Mesenchymal stem cell (in vitro differentiated cells and primary cell): ENCODE measurements around the gene IL1A.

Experiments
- DNase-seq: peaks from one replicate; pipeline ENCODE4 v3.0.0-alpha.2; 2013
- H2AFZ ChIP-seq: one replicate; pipeline ENCODE4 v1.6.1; 2013; ENCODE audit warnings: low read depth, mild to moderate bottlenecking, control low read depth, inconsistent platforms, low read length, moderate library complexity
- H2AK5ac ChIP-seq: 2 replicates; pipeline ENCODE4 v1.6.1; 2013; ENCODE audit warnings: low read length, moderate library complexity, mild to moderate bottlenecking, inconsistent platforms; ENCODE audit not compliant: severe bottlenecking
- H2BK120ac ChIP-seq: one replicate; pipeline ENCODE4 v1.6.1; 2013; ENCODE audit warnings: low read depth, mild to moderate bottlenecking, inconsistent platforms, low read length, moderate library complexity
- H2BK12ac ChIP-seq, 2 experiments: one replicate each; pipeline ENCODE4 v1.6.1; 2013; ENCODE audit warnings: inconsistent platforms in 2 of 2, low read length in 2 of 2, mild to moderate bottlenecking in 2 of 2, moderate library complexity in 2 of 2, control low read depth in 1 of 2
- H2BK15ac ChIP-seq: one replicate; pipeline ENCODE4 v1.6.1; 2013; ENCODE audit warnings: mild to moderate bottlenecking, low read depth, inconsistent platforms; ENCODE audit not compliant: poor library complexity, severe bottlenecking
- H2BK5ac ChIP-seq: 2 replicates; pipeline ENCODE4 v1.6.1; 2013; ENCODE audit warnings: low read depth, mild to moderate bottlenecking, low read length, control low read depth, inconsistent platforms; ENCODE audit not compliant: poor library complexity, severe bottlenecking
- H3K14ac ChIP-seq, 2 experiments: one replicate each; pipeline ENCODE4 v1.6.1; 2013; ENCODE audit warnings: inconsistent platforms in 2 of 2, low read length in 2 of 2, control low read depth in 1 of 2, mild to moderate bottlenecking in 1 of 2, moderate library complexity in 1 of 2
- H3K18ac ChIP-seq, 2 experiments: one replicate each; pipeline ENCODE4 v1.6.1; 2013; ENCODE audit warnings: inconsistent platforms in 2 of 2, low read length in 2 of 2, control low read depth in 1 of 2, low read depth in 1 of 2, mild to moderate bottlenecking in 1 of 2
- H3K23ac ChIP-seq, 2 experiments: one replicate each; pipeline ENCODE4 v1.6.1; 2013; ENCODE audit warnings: inconsistent platforms in 2 of 2, low read length in 2 of 2, mild to moderate bottlenecking in 2 of 2, moderate library complexity in 2 of 2, control low read depth in 1 of 2
- H3K27ac ChIP-seq: 2 replicates; pipeline ENCODE4 v1.5.1; 2013; ENCODE audit warnings: mild to moderate bottlenecking, moderate library complexity, low read length, control low read depth, inconsistent platforms; ENCODE audit not compliant: poor library complexity, severe bottlenecking
- H3K27me3 ChIP-seq, 2 experiments: 2 replicates each; pipeline versions ENCODE4 v1.6.1 to v1.7.0; 2013; ENCODE audit warnings: low read length in 2 of 2, mild to moderate bottlenecking in 2 of 2, moderate library complexity in 2 of 2, control low read depth in 1 of 2, inconsistent platforms in 1 of 2; ENCODE audit not compliant: control insufficient read depth in 1 of 2, insufficient read depth in 1 of 2
- H3K36me3 ChIP-seq, 2 experiments: 2 replicates each; pipeline versions ENCODE4 v1.6.1 to v1.7.0; 2013; ENCODE audit warnings: low read length in 2 of 2, control low read depth in 1 of 2, inconsistent platforms in 1 of 2, low read depth in 1 of 2, mild to moderate bottlenecking in 1 of 2; ENCODE audit not compliant: insufficient read depth in 2 of 2, control insufficient read depth in 1 of 2
- H3K4ac ChIP-seq, 2 experiments: one replicate each; pipeline ENCODE4 v1.6.1; 2013; ENCODE audit warnings: inconsistent platforms in 2 of 2, low read length in 2 of 2, mild to moderate bottlenecking in 2 of 2, moderate library complexity in 2 of 2, control low read depth in 1 of 2, low read depth in 1 of 2
- H3K4me1 ChIP-seq: 2 replicates; pipeline ENCODE4 v1.6.1; 2013; ENCODE audit warnings: low read depth, low read length, control low read depth; ENCODE audit not compliant: control insufficient read depth, insufficient read depth
- H3K4me2 ChIP-seq: 2 replicates; pipeline ENCODE4 v1.6.1; 2013; ENCODE audit warnings: low read length, mild to moderate bottlenecking, inconsistent platforms; ENCODE audit not compliant: poor library complexity, severe bottlenecking
- H3K4me3 ChIP-seq, 2 experiments: 2 replicates each; pipeline versions ENCODE4 v1.5.1 to v1.7.0; 2013; ENCODE audit warnings: low read length in 2 of 2, mild to moderate bottlenecking in 2 of 2, control low read depth in 1 of 2, low read depth in 1 of 2; ENCODE audit not compliant: insufficient read depth in 1 of 2
- H3K79me1 ChIP-seq: replicated peaks from 2 replicates; pipeline ENCODE4 v1.6.1; 2013; ENCODE audit warnings: mild to moderate bottlenecking, control low read depth, low read length, inconsistent platforms; ENCODE audit not compliant: poor library complexity, severe bottlenecking
- H3K9ac ChIP-seq: 2 replicates; pipeline ENCODE4 v1.7.0; 2013; ENCODE audit warnings: mild to moderate bottlenecking, low read length, moderate library complexity
- H3K9me3 ChIP-seq: 2 replicates; pipeline ENCODE4 v1.7.0; 2013; ENCODE audit warnings: mild to moderate bottlenecking, low read length; ENCODE audit not compliant: control insufficient read depth
- H4K8ac ChIP-seq: one replicate; pipeline ENCODE4 v1.6.1; 2013; ENCODE audit warnings: inconsistent platforms, mild to moderate bottlenecking, low read length, moderate library complexity
- H4K91ac ChIP-seq: one replicate; pipeline ENCODE4 v1.6.1; 2013; ENCODE audit warnings: mild to moderate bottlenecking, low read length, inconsistent platforms
- WGBS: methylation state at CpG from one replicate; pipeline ENCODE4 v1.1.7; 2013; ENCODE audit warnings: mixed read lengths; 5-methylcytosine and 5-hydroxymethylcytosine counted together

IL1A gene

GRCh38 chr2:112755444-112755843, 28.8 kb downstream of the IL1A start:
- no peak overlapping the region for H3K4me2 ChIP-seq
- H4K8ac ChIP-seq = no peak overlapping the region

GRCh38 chr2:112754564-112754963, 29.7 kb downstream of the IL1A start:
- H3K4me3 ChIP-seq = no peak overlapping the region
- H3K79me1 ChIP-seq = peaks cover 29% of the 10 kb centered on the region
- H3K4ac ChIP-seq = no peak overlapping the region
- H3K4me1 ChIP-seq = peaks cover 4% of the 10 kb centered on the region
- H3K9ac ChIP-seq = no peak overlapping the region
- no peak overlapping the region for H2AFZ ChIP-seq
- no peak overlapping the region for H2BK12ac ChIP-seq
- no peak overlapping the region for H4K91ac ChIP-seq
- 98% methylated on average over 1 of the region's 1 CpG for WGBS
- no peak overlapping the region for H3K27ac ChIP-seq
- H3K14ac ChIP-seq = no peak overlapping the region
- H2BK120ac ChIP-seq = no peak overlapping the region
- no peak overlapping the region for H4K8ac ChIP-seq
- no peaks in the 10 kb centered on the region for H3K9me3 ChIP-seq
- no peak overlapping the region for H2BK5ac ChIP-seq
- no peaks in the 10 kb centered on the region for H3K27me3 ChIP-seq
- DNase-seq = no peak
- H3K18ac ChIP-seq = no peak overlapping the region
- H2BK15ac ChIP-seq = no peak overlapping the region
- H2AK5ac ChIP-seq = no peak overlapping the region
- no peak overlapping the region for H3K23ac ChIP-seq
- H3K4me2 ChIP-seq = no peak overlapping the region
- H3K36me3 ChIP-seq = peaks cover 0 to 10% of the 10 kb centered on the region in 2 experiments

More at GRCh38 chr2:112755444-112755843, 28.8 kb downstream of the IL1A start:
- Histone ChIP-seq H3K4me1 (no peaks in the 10 kb centered on the region), H3K23ac (no peak overlapping the region), H3K18ac (no peak overlapping the region), H3K27me3 (no peaks in the 10 kb centered on the region), H3K9ac (no peak overlapping the region), H3K79me1 (peaks cover 23% of the 10 kb centered on the region), H3K14ac (no peak overlapping the region), H4K91ac (no peak overlapping the region), H2BK120ac (no peak overlapping the region), H3K4ac (no peak overlapping the region), H2AFZ (no peak overlapping the region), H2AK5ac (no peak overlapping the region), H3K4me3 (no peak overlapping the region), H2BK15ac (no peak overlapping the region), H2BK5ac (no peak overlapping the region), H3K9me3 (no peaks in the 10 kb centered on the region), H3K27ac (no peak overlapping the region), H3K36me3 (peaks cover 0 to 10% of the 10 kb centered on the region in 2 experiments), H2BK12ac (no peak overlapping the region)
- DNase-seq = no peak
- WGBS = 93% methylated on average over 3 of the region's 4 CpGs

DNA sequence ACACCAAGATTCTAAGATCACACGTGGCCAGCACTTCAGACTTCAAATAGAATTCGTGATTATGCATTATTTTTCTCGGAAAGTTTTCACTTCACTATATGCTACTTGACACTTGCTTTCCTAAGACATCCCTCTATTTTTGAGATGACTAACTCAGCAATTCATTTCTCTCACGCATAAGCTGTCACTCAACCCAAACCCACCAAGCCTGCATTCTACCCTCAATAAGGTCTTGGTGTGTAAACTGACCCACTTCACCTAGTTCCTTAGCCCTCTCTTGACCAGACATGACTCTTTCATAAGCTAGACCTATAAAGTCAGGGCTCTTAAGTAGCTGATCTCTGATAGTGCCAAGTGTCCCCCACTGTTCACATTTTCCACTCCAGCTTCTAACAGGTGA, 31.6 kb downstream of the IL1A start:
- Histone ChIP-seq H3K79me1 (peaks cover 28% of the 10 kb centered on the region), H2BK5ac (no peak overlapping the region), H3K36me3 (peaks cover 0 to 10% of the 10 kb centered on the region in 2 experiments), H3K9ac (no peak overlapping the region), H2BK12ac (peak overlapping the region in 1 of 2 experiments; percentile 40), H3K27me3 (no peaks in the 10 kb centered on the region), H2AFZ (no peak overlapping the region), H3K27ac (no peak overlapping the region), H3K9me3 (no peaks in the 10 kb centered on the region), H2BK15ac (no peak overlapping the region), H4K8ac (no peak overlapping the region), H3K4me3 (no peak overlapping the region), H4K91ac (no peak overlapping the region), H3K18ac (no peak overlapping the region), H3K23ac (no peak overlapping the region), H3K14ac (no peak overlapping the region), H3K4me2 (no peak overlapping the region), H2BK120ac (no peak overlapping the region), H3K4me1 (peaks cover 4% of the 10 kb centered on the region), H3K4ac (no peak overlapping the region), H2AK5ac (no peak overlapping the region)
- WGBS = 96% methylated on average over 4 of the region's 4 CpGs
- no peak for DNase-seq

DNA sequence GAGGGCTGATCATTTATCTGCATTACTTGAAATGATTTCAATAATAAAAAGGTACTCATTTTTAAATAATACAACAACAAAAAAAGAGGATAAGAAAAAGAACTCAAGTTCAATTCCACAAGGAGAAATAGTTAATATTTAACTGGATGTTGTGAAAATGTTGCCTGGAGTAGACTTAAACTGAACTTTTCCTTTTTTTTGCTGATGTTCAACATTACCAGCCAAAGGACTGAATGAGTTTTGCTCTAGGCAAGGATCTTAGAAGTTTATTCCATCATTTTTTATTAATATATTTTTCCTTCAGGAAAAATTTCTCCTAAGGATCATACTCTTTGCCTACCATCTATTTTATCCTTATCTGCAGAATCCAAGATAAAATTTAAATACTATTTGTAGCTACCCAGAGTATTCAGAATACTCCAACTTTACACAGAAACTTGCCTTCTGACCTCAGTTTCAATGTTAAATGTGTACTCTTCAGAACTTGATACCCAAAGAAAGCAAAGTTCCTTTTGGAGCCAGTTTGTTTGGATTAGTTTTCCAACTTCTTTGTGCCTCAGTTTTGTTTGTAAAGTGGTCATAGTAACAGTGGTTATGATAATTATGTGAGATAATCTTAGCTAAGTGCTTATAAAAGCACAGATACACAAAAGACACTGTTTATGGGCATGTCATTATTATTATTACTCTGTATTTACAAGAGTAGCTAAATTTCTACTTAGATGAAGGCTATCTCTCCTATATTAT, 32.7 kb downstream of the IL1A start:
- no peaks in the 10 kb centered on the region for H3K9me3 ChIP-seq
- no peak overlapping the region for H2BK120ac ChIP-seq
- H4K91ac ChIP-seq = no peak overlapping the region
- H3K23ac ChIP-seq = no peak overlapping the region
- no peak overlapping the region for H2AFZ ChIP-seq
- H3K9ac ChIP-seq = peak overlapping the region; percentile 19
- no peak overlapping the region for H3K4me2 ChIP-seq
- no peak overlapping the region for H2BK5ac ChIP-seq
- H3K4me3 ChIP-seq = no peak overlapping the region
- H3K4me1 ChIP-seq = peaks cover 4% of the 10 kb centered on the region
- peaks cover 28% of the 10 kb centered on the region for H3K79me1 ChIP-seq
- H3K27ac ChIP-seq = no peak overlapping the region
- peak; percentile 45 for DNase-seq
- no peaks in the 10 kb centered on the region for H3K27me3 ChIP-seq
- no peak overlapping the region for H2BK12ac ChIP-seq
- H3K4ac ChIP-seq = no peak overlapping the region
- H4K8ac ChIP-seq = no peak overlapping the region
- H2BK15ac ChIP-seq = no peak overlapping the region
- no peak overlapping the region for H3K14ac ChIP-seq
- no peak overlapping the region for H3K18ac ChIP-seq
- H2AK5ac ChIP-seq = no peak overlapping the region
- peaks cover 0 to 7% of the 10 kb centered on the region in 2 experiments for H3K36me3 ChIP-seq
